Thoracic aorta (tissue), 2 donors: Measurements from ENCODE around the gene DUSP15. TPM values are rescaled to one million over a fixed set of nuclear protein-coding genes. Genes with fewer than 3 reads are reported as not detected.

Source experiments
- ATAC-seq: fragments of 150-250 bp; one replicate; pipeline ENCODE4 v1.8.0; 2017; ENCODE audit warnings: low read depth; ENCODE audit not compliant: insufficient number of reproducible peaks, low FRiP score
- DNase-seq: peaks from one replicate; pipeline ENCODE4 v3.0.0-alpha.2; 2020; ENCODE audit warnings: low spot score
- H3K27ac ChIP-seq, 2 donors: fragments of 200-600 bp; sonication (generic); 1 replicate in 1 of 2; 2 replicates in 1 of 2; pipeline ENCODE4 v1.5.1; 2016; ENCODE audit warnings: mild to moderate bottlenecking in 2 of 2, moderate library complexity in 2 of 2
- H3K27me3 ChIP-seq: fragments of 200-600 bp; sonication (generic); replicated peaks from 2 replicates; pipeline ENCODE4 v1.6.0; 2016; ENCODE audit warnings: mild to moderate bottlenecking; ENCODE audit not compliant: insufficient read depth
- H3K36me3 ChIP-seq: fragments of 200-600 bp; sonication (generic); one replicate; pipeline ENCODE4 v1.5.1; 2016
- H3K4me1 ChIP-seq, 2 donors: fragments of 200-600 bp; sonication (generic); 1 replicate in 1 of 2; 2 replicates in 1 of 2; pipeline versions ENCODE4 v1.5.1 to v1.6.0; 2016; ENCODE audit warnings: low read depth in 2 of 2, mild to moderate bottlenecking in 1 of 2; ENCODE audit not compliant: control insufficient read depth in 1 of 2
- H3K4me3 ChIP-seq: fragments of 200-600 bp; sonication (generic); 2 replicates; pipeline ENCODE4 v1.5.1; 2016; ENCODE audit warnings: mild to moderate bottlenecking
- H3K9me3 ChIP-seq: fragments of 200-600 bp; sonication (generic); 2 replicates; pipeline ENCODE4 v1.5.1; 2016
- total RNA-seq, 2 donors: library from RNA; depleted of rRNA; stranded (reverse); fragments of >200 nt; gene quantifications; one replicate each; pipeline versions ENCODE4 v1.1.0 to v1.2.3, GENCODE V29; 2016
- TF ChIP-seq, protein P1 (sequence below): fragments of 200-600 bp; sonication (generic); IDR thresholded peaks from one replicate; pipeline ENCODE4 v1.5.1; 2019; ENCODE audit warnings: antibody characterized with exemption

The DUSP15 gene
- total RNA-seq, 2 donors from 2014 or later = 3.9 to 5.6 TPM

DNA sequence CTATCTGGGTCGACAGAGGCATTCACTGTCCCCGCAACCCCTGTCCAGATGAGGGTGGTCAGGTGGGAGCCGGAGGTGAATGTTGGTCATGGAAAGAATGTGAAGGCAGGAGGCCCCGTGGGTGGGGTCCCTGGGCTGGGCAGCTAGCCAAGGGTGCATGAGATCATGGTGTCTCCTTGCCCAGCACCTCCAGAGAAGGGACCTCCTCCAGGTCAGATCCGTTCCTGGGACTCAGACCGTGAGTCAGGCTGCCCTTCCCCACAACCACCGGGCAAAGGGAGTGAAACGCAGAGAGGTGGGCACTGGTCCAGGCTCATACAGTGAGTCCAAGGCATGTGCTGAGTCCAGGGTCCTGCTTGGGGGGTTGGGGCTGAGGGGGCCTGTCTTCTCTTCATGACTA is 28.4 kb downstream of the DUSP15 start:
- H3K36me3 ChIP-seq = no peaks in the 10 kb centered on the region
- ATAC-seq = no peak
- H3K4me3 ChIP-seq = peak overlapping the region; percentile 77

DNA sequence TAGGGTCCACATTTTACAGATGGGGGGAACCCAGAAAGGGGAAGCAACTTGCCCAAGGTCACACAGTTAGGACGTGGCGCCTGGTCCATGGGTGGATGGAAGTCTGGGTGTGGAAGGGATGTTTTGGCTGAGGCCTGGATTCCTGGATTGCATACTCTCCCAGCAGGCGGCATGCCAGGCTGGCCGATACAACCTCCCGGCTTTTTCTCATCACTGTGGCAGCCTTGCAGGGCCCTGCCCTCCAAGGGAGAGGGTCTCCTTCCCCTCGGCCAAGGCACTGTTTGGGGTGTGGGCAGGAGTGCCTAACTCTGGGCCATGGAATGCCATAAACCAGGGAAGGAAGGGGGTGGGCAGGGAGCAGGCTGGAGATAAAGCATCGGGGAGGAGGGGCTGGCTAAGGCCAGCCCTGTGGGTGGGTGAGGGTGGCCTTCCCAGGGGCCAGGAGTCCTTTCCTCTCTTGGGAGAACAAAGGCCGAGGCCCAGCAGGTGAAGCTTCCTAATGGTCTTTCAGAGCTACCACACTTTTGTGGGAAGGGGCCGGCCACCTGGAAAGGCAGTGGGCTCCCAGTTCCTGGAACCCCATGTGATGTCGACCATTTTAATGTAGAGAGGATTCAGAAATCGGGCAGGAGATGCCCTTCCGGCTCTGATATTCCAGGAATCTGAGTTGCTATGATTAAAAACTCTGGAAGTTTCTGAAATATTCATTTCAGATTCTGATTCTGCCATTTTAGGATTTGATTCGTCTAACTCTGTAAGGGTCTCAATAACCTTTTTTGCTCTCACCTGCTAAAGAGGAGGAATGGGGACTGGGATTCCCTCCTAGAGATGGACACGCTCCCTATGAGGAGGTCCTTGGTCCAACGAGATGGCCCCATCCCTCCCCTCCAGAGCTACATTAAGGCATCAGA is 29.2 kb downstream of the DUSP15 start:
- no peaks in the 10 kb centered on the region for H3K9me3 ChIP-seq
- no peaks in the 10 kb centered on the region for H3K27me3 ChIP-seq
- H3K4me1 ChIP-seq = peaks cover 43 to 92% of the 10 kb centered on the region in 2 donors
- peak overlapping the region; percentile 2 for H3K4me3 ChIP-seq
- TF ChIP-seq, protein P1, sequence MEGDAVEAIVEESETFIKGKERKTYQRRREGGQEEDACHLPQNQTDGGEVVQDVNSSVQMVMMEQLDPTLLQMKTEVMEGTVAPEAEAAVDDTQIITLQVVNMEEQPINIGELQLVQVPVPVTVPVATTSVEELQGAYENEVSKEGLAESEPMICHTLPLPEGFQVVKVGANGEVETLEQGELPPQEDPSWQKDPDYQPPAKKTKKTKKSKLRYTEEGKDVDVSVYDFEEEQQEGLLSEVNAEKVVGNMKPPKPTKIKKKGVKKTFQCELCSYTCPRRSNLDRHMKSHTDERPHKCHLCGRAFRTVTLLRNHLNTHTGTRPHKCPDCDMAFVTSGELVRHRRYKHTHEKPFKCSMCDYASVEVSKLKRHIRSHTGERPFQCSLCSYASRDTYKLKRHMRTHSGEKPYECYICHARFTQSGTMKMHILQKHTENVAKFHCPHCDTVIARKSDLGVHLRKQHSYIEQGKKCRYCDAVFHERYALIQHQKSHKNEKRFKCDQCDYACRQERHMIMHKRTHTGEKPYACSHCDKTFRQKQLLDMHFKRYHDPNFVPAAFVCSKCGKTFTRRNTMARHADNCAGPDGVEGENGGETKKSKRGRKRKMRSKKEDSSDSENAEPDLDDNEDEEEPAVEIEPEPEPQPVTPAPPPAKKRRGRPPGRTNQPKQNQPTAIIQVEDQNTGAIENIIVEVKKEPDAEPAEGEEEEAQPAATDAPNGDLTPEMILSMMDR = no peak
- no peak for ATAC-seq
- no peak for DNase-seq
- peak overlapping the region; percentile 92 to 99 for H3K27ac ChIP-seq
- H3K36me3 ChIP-seq = no peaks in the 10 kb centered on the region

More for the DNA sequence above, 28.4 kb downstream of the DUSP15 start:
- H3K27me3 ChIP-seq = no peaks in the 10 kb centered on the region
- peaks cover 35 to 88% of the 10 kb centered on the region in 2 donors for H3K4me1 ChIP-seq
- DNase-seq = peak; percentile 68
- no peaks in the 10 kb centered on the region for H3K9me3 ChIP-seq
- peak overlapping the region; percentile 92 to 99 for H3K27ac ChIP-seq
- TF ChIP-seq, protein P1 = no peak

DNA sequence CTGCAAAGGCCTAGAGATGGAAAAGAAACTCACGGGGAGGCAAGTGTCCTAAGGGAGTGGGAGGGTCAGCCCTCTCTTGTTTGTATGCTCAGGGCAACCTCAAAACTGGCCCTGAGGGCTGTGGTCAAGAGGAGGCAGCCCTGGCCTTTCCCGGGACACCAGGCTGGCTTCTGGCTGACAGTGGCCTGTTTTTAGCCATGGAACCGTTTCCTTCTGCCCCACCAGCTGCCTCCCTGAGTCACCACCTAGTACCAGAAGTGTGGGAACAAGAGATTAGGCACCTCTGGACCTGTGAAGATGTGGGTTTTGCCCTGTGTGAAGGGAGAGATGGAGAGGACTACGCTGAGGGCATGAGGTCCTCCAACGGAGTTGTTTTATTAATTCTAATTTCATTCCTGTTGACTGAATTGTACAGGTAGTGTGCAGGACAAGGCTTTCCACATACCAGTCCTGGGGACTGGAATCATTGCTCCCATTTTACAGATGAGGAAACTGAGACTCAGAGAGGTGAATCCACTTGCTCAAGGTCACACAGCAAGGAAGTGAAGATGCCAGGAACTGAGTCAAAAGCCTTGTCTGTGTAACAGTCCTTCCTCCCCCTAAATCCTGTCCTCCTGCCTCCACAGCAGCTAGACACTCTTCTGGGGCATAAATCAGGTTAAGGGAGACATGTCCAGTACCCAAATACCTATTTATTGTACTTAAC is 30.4 kb downstream of the DUSP15 start:
- TF ChIP-seq, protein P1 = no peak
- no peaks in the 10 kb centered on the region for H3K36me3 ChIP-seq
- no peaks in the 10 kb centered on the region for H3K27me3 ChIP-seq
- no peak overlapping the region for H3K4me3 ChIP-seq
- no peaks in the 10 kb centered on the region for H3K9me3 ChIP-seq
- peak overlapping the region; percentile 92 to 99 for H3K27ac ChIP-seq
- ATAC-seq (no peak), DNase-seq (no peak)
- H3K4me1 ChIP-seq = peaks cover 51 to 95% of the 10 kb centered on the region in 2 donors

DNA sequence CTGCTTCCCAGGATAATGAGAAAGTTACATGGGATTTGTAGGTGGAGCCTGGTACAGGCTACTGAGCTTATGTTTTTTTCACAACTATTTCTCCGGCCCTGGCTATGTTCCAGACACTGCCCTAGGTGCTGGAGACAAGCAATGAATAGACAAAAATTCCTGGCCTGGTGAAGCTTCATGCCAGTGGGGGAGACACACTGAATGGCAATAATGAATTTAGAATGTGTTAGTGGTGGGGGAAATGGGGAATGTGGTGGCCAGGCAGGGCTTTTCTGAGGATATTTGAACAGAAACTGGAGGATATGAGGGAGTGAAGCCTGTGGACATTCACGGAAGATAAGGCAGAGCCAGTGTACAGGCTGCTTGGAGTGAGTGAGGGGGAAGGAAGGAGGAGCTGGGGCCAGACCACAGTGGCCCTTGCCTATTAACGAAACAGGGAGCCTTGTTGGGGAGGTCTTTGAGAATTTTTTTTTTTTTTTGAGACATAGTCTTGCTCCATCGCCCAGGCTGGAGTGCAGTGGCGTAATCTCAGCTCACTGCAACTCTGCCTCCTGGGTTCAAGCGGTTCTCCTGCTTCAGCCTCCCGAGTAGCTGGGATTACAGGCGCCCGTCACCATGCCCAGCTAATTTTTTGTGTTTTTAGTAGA is 31.6 kb downstream of the DUSP15 start:
- TF ChIP-seq, protein P1 = no peak
- no peak for ATAC-seq

More for the DNA sequence above, 31.6 kb downstream of the DUSP15 start:
- Histone ChIP-seq H3K27ac (peak overlapping the region; percentile 92 to 99), H3K9me3 (no peaks in the 10 kb centered on the region), H3K4me1 (peaks cover 50 to 85% of the 10 kb centered on the region in 2 donors), H3K27me3 (no peaks in the 10 kb centered on the region), H3K36me3 (no peaks in the 10 kb centered on the region), H3K4me3 (no peak overlapping the region)
- no peak for DNase-seq
